BLaER1 (cell line): ENCODE data around the gene UNC119.

Source experiments
- H3K27ac ChIP-seq: shearing (Covaris generic); formaldehyde crosslinking; 2 replicates; pipeline ENCODE4 v1.8.1; 2022
- H3K27me3 ChIP-seq: shearing (Covaris generic); formaldehyde crosslinking; 2 replicates; pipeline ENCODE4 v1.8.1; 2022
- H3K36me3 ChIP-seq: shearing (Covaris generic); formaldehyde crosslinking; 2 replicates; pipeline ENCODE4 v1.8.1; 2022
- H3K4me1 ChIP-seq: shearing (Covaris generic); formaldehyde crosslinking; 2 replicates; pipeline ENCODE4 v1.8.1; 2022
- H3K4me2 ChIP-seq: shearing (Covaris generic); formaldehyde crosslinking; 2 replicates; pipeline ENCODE4 v1.8.1; 2022
- H3K4me3 ChIP-seq: shearing (Covaris generic); formaldehyde crosslinking; 2 replicates; pipeline ENCODE4 v1.8.1; 2022
- H3K9ac ChIP-seq: shearing (Covaris generic); formaldehyde crosslinking; 2 replicates; pipeline ENCODE4 v1.8.1; 2022
- H3K9me3 ChIP-seq: shearing (Covaris generic); formaldehyde crosslinking; 2 replicates; pipeline ENCODE4 v1.8.1; 2022
- H4K20me1 ChIP-seq: shearing (Covaris generic); formaldehyde crosslinking; 2 replicates; pipeline ENCODE4 v1.8.1; 2022
- Cebpa-rat ChIP-seq: shearing (Covaris generic); IDR thresholded peaks from 2 replicates; pipeline ENCODE4 v1.8.1; 2022

UNC119 gene

DNA sequence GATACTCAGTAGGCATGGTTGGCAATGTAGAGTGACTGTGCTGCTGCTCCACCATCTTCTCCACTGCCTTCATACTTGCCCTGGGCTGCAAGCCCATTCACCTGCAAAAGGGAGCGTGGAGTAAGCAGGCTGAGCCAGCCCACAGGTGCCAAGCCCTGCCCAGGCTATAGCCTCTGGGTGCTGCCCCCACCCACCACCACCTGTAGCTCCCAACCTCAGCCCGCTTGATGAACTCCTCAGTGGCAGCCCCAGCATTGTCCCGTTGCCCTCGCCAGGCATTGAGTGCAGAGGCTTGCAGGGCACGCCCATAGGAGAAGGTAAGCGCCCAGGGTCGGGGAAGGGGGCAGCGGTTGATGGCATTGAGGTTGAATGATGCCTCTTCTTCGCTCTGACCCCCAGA, 21.1 kb upstream of the UNC119 start:
- no peak overlapping the region for H3K4me3 ChIP-seq
- H3K9ac ChIP-seq = no peak overlapping the region
- no peaks in the 10 kb centered on the region for H3K27me3 ChIP-seq
- H3K27ac ChIP-seq = no peak overlapping the region
- H3K4me1 ChIP-seq = peaks cover 56% of the 10 kb centered on the region
- H4K20me1 ChIP-seq = peaks cover 15% of the 10 kb centered on the region; the same call in 1 of the 2 replicates
- no peak overlapping the region; the same call in 1 of the 2 replicates for H3K4me2 ChIP-seq
- H3K36me3 ChIP-seq = peaks cover 40% of the 10 kb centered on the region
- no peak for TF ChIP-seq Cebpa-rat
- no peaks in the 10 kb centered on the region for H3K9me3 ChIP-seq

DNA sequence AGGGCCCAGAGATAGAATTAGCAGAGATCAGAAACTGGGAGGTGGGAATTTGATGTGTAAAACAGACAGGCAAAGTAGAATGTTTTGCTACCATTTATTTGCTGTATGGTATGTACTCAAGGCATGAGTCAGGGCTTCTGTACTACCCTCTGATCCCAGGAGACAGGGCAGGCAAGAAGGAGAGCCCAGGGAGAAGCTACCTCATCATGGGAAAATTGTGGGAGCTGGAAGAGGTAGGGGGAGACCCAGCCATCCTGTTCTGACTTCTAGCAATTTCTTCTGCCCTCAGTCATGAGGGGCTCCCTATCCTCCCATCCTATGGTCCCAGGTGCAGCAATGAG, 20.6 kb upstream of the UNC119 start:
- H4K20me1 ChIP-seq = peaks cover 17% of the 10 kb centered on the region; the same call in 1 of the 2 replicates
- H3K27me3 ChIP-seq = no peaks in the 10 kb centered on the region
- no peaks in the 10 kb centered on the region for H3K9me3 ChIP-seq
- TF ChIP-seq Cebpa-rat = no peak
- H3K4me1 ChIP-seq = peaks cover 59% of the 10 kb centered on the region
- H3K36me3 ChIP-seq = peaks cover 35% of the 10 kb centered on the region
- H3K9ac ChIP-seq = no peak overlapping the region
- H3K27ac ChIP-seq = no peak overlapping the region
- H3K4me2 ChIP-seq = no peak overlapping the region; the same call in 1 of the 2 replicates
- H3K4me3 ChIP-seq = no peak overlapping the region

DNA sequence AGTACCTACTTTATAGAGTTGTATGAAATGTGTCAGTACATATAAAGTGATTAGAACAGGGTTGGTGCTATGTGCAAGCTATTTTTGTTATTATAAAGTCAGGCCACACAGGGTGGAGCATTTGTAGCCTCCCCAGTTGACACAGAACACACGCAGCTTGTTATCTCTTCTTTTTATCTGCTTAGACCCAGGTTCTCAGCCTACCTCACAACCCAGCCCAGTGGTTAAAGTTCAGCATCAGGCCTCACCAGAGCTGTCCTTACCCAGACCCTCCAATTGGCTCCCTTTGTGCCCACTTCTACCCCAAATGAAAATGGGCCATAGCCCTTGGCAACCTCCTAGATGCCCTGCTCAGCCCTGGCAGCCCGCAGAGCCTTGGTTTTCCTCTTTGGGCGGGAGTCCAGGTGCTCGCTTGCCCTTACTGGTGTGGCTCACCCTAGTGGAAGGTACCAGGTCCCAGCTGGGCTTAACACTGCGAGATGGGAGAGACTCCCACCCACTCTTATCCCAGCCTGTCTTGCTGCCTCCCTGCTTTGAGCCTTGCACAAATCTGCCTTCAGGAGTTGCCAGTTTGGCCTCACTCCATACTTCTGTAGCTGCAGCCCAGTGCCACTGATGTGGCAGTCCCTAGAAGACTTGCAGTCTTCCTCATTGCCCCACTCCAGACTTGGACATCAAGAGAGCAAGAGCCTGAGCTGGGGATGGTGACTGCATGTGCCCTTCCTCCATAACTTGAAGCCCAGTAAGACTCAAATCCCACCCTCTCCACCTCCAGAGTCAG, 20.0 kb upstream of the UNC119 start:
- no peak for TF ChIP-seq Cebpa-rat
- Histone ChIP-seq H3K36me3 (peaks cover 30% of the 10 kb centered on the region), H3K4me2 (peak overlapping the region; percentile 94), H4K20me1 (peaks cover 22% of the 10 kb centered on the region; the same call in 1 of the 2 replicates), H3K27ac (no peak overlapping the region), H3K9me3 (no peaks in the 10 kb centered on the region), H3K4me3 (peak overlapping the region; percentile 96; the same call in 1 of the 2 replicates), H3K4me1 (peaks cover 63% of the 10 kb centered on the region), H3K27me3 (no peaks in the 10 kb centered on the region), H3K9ac (peak overlapping the region; percentile 88; the same call in 1 of the 2 replicates)

- Histone ChIP-seq H3K9me3 (no peaks in the 10 kb centered on the region), H3K4me3 (peak within 1 kb of the TSS; percentile 96), H3K27me3 (no peaks in the 10 kb centered on the region), H3K36me3 (peaks cover 29% of the 10 kb centered on the region), H4K20me1 (peaks cover 31% of the 10 kb centered on the region), H3K9ac (peak within 1 kb of the TSS; percentile 88), H3K4me2 (peak within 1 kb of the TSS; percentile 94), H3K27ac (peak within 1 kb of the TSS; percentile 77), H3K4me1 (peaks cover 65% of the 10 kb centered on the region)
- TF ChIP-seq Cebpa-rat = no peak
These were observed 19.1 kb upstream of the UNC119 start, which contains the start of gene PIGS for GRCh38 chr17:28571361-28572122. TSS of gene PIGS (minus strand) at chr17:28571524. CDS start at chr17:28571496, 28 bp downstream.

DNA sequence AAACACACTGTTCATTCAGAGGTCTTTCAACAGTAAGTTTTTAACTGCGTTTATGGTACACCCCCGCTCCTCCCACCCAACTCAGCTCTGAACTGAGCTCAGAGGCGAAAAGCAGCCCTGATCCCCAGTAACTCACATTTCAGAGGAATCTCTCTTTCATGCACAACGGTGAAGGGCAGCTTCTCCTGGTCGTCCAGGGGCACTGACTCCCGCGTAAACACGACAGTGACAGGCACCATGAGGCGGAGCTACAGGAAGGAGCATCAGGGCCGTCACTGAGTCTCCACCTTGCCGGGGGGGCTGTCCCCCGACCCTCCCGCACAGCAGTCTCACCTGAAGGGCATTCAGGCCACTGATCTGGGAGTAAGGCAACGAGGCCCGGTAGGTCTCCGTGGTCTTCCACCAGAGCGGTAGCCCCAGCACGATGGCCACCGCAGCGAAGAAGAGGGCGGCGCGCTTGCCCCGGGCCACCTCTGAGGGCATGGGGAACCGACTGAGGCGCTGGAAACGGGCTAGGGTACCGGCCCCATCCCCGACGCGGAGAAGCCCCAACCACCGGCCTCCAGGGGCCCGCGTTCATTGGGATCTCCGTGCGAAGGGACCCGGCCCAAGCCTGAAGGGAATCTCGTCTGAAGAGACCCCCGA, 18.4 kb upstream of the UNC119 start:
- Histone ChIP-seq H3K27ac (peak overlapping the region; percentile 77), H3K4me1 (peaks cover 61% of the 10 kb centered on the region)
- TF ChIP-seq Cebpa-rat = no peak

GRCh38 chr17:28569446-28569845, 17.0 kb upstream of the UNC119 start:
- no peak overlapping the region for H3K27ac ChIP-seq
- H3K4me2 ChIP-seq = peak overlapping the region; percentile 94
- no peak overlapping the region for H3K4me3 ChIP-seq

More for the DNA sequence above, 18.4 kb upstream of the UNC119 start:
- Histone ChIP-seq H3K4me3 (peak overlapping the region; percentile 96), H3K4me2 (peak overlapping the region; percentile 94), H3K27me3 (no peaks in the 10 kb centered on the region), H3K36me3 (peaks cover 34% of the 10 kb centered on the region), H3K9ac (peak overlapping the region; percentile 88), H4K20me1 (peaks cover 35% of the 10 kb centered on the region), H3K9me3 (no peaks in the 10 kb centered on the region)

GRCh38 chr17:28567604-28568003, 15.2 kb upstream of the UNC119 start:
- Histone ChIP-seq H3K4me3 (no peak overlapping the region), H3K9me3 (no peaks in the 10 kb centered on the region), H3K4me2 (peak overlapping the region; percentile 50), H3K36me3 (peaks cover 35% of the 10 kb centered on the region), H3K9ac (no peak overlapping the region), H4K20me1 (peaks cover 56% of the 10 kb centered on the region), H3K27me3 (no peaks in the 10 kb centered on the region), H3K4me1 (peaks cover 44% of the 10 kb centered on the region), H3K27ac (no peak overlapping the region)
- TF ChIP-seq Cebpa-rat = no peak

More at GRCh38 chr17:28569446-28569845, 17.0 kb upstream of the UNC119 start:
- Histone ChIP-seq H4K20me1 (peaks cover 49% of the 10 kb centered on the region), H3K36me3 (peaks cover 33% of the 10 kb centered on the region), H3K4me1 (peaks cover 51% of the 10 kb centered on the region), H3K9ac (no peak overlapping the region), H3K27me3 (no peaks in the 10 kb centered on the region), H3K9me3 (no peaks in the 10 kb centered on the region)
- TF ChIP-seq Cebpa-rat = no peak

DNA sequence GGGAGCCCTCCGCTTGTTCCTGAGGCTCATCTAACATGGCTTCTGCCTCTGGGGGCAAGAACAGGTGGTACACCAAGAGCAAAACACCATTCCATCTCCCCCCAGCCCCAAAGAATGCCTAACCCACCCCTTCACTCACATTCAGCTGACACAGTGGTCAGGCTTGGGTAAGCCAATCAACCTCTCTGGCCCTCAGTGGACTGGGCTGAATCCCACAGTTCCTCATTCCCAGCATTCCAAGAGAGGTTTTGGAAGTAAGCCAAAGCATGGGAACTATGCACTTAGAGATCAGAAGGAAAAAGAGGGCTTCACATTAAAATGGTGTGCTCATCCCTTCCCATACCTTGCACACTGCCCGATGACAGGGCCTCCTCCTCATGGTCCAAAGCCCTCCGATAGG, 11.1 kb upstream of the UNC119 start:
- Histone ChIP-seq H3K4me2 (no peak overlapping the region), H4K20me1 (peaks cover 40% of the 10 kb centered on the region), H3K9me3 (no peaks in the 10 kb centered on the region), H3K9ac (no peak overlapping the region), H3K4me1 (peaks cover 16% of the 10 kb centered on the region), H3K4me3 (no peak overlapping the region), H3K27me3 (no peaks in the 10 kb centered on the region), H3K36me3 (peaks cover 76% of the 10 kb centered on the region), H3K27ac (no peak overlapping the region)
- TF ChIP-seq Cebpa-rat = no peak

- H3K9ac ChIP-seq = no peak overlapping the region
- H3K27me3 ChIP-seq = no peaks in the 10 kb centered on the region
- H3K36me3 ChIP-seq = peaks cover 71% of the 10 kb centered on the region
- H3K4me2 ChIP-seq = no peak overlapping the region
- no peak for TF ChIP-seq Cebpa-rat
- H3K4me3 ChIP-seq = no peak overlapping the region
- no peaks in the 10 kb centered on the region for H3K9me3 ChIP-seq
- peaks cover 23% of the 10 kb centered on the region for H3K4me1 ChIP-seq
- H4K20me1 ChIP-seq = peaks cover 19% of the 10 kb centered on the region
- H3K27ac ChIP-seq = no peak overlapping the region
These were observed 2.6 kb upstream of the UNC119 start for GRCh38 chr17:28555022-28555421.
